C1 segment of cervical spinal cord (tissue), 14 donors: ENCODE data around the gene KCNK2.

Experiments
- DNase-seq, 14 donors: peaks; one replicate each; lab custom pipeline; 2025; lab: John Stamatoyannopoulos, UW

KCNK2 gene

GRCh38 chr1:215082532-215083382 is at the start of gene KCNK2:
Gene KCNK2, plus strand, starts transcription at chr1:215082737. Its CDS starts 649 bp downstream, at chr1:215083386.
- peak in 2 of 14 donors; percentile 10 to 21 for DNase-seq

GRCh38 chr1:215032911-215033526 is 49.5 kb upstream of the KCNK2 start:
- no peak for DNase-seq

GRCh38 chr1:215040190-215040589 is 42.3 kb upstream of the KCNK2 start:
- DNase-seq: no peak

GRCh38 chr1:215043401-215043800 is 39.1 kb upstream of the KCNK2 start:
- DNase-seq: no peak

- no peak for DNase-seq
Observed at GRCh38 chr1:215044151-215044550, 38.4 kb upstream of the KCNK2 start.

GRCh38 chr1:215045698-215046308 is 36.7 kb upstream of the KCNK2 start:
- no peak for DNase-seq

GRCh38 chr1:215052256-215053015 is 30.1 kb upstream of the KCNK2 start:
- no peak for DNase-seq

GRCh38 chr1:215054266-215054665 is 28.3 kb upstream of the KCNK2 start:
- no peak for DNase-seq

GRCh38 chr1:215055281-215055935 is 27.1 kb upstream of the KCNK2 start:
- DNase-seq: no peak

- DNase-seq: no peak
Observed at GRCh38 chr1:215056584-215056983, 26.0 kb upstream of the KCNK2 start.

- DNase-seq: no peak
Observed at GRCh38 chr1:215059947-215060346, 22.6 kb upstream of the KCNK2 start.

GRCh38 chr1:215064327-215064726 is 18.2 kb upstream of the KCNK2 start:
- DNase-seq: no peak

GRCh38 chr1:215071078-215071477 is 11.5 kb upstream of the KCNK2 start:
- no peak for DNase-seq

GRCh38 chr1:215076322-215076721 is 6.2 kb upstream of the KCNK2 start:
- DNase-seq: no peak

GRCh38 chr1:215079456-215079855 is 3.1 kb upstream of the KCNK2 start:
- DNase-seq: no peak

GRCh38 chr1:215081661-215082531 is 641 bp upstream of the KCNK2 start:
- DNase-seq: peak in 1 of 14 donors; percentile 10

- peak in 2 of 14 donors; percentile 13 to 35 for DNase-seq
Observed at GRCh38 chr1:215083383-215083961, 935 bp downstream of the KCNK2 start.

- no peak for DNase-seq
Observed at GRCh38 chr1:215084621-215085020, 2.1 kb downstream of the KCNK2 start.

- DNase-seq: no peak
Observed at GRCh38 chr1:215087603-215088002, 5.1 kb downstream of the KCNK2 start.

- DNase-seq: no peak
Observed at GRCh38 chr1:215094381-215094780, 11.8 kb downstream of the KCNK2 start.
